ENCODE data around the gene PLD5.

PLD5 gene

DNA sequence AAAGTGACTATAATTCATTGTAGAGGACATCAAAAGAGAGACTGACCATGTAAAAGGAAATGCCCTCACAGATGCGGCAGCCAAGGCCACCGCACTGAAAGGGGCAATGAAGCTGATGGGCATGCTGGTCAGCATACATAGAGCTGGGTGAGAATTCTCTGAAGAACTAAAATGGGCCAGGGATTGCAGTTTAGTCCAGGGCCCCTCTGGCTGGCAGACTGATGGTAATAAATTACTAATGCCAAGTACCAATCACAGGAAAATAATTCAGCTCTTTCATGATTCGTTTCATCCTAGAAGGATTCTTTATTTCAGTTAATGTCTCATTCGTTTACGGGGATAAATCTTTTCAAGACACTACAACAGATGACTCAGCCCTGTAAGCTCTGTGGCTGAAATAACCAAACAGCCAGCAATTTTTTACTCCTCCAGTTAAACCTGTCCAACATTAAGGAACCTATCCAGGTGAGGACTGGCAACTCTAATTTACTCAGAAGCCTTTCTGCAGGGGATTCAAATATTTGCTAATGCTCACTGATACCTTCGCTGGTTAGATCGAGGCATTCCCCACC lies 468.7 kb downstream of the PLD5 start:
- Mint-ChIP-seq H3K27ac (peak overlapping the region; percentile 89), H3K27me3 (ENCODE audit: low read depth, poor library complexity) (peaks cover 2% of the 10 kb centered on the region), H3K4me1 (peaks cover 41% of the 10 kb centered on the region), H3K9me3 (peaks cover 13% of the 10 kb centered on the region), H3K36me3 (ENCODE audit: low read depth) (peaks cover 8% of the 10 kb centered on the region), H3K4me3 (no peak overlapping the region)
- TF ChIP-seq, protein P1, sequence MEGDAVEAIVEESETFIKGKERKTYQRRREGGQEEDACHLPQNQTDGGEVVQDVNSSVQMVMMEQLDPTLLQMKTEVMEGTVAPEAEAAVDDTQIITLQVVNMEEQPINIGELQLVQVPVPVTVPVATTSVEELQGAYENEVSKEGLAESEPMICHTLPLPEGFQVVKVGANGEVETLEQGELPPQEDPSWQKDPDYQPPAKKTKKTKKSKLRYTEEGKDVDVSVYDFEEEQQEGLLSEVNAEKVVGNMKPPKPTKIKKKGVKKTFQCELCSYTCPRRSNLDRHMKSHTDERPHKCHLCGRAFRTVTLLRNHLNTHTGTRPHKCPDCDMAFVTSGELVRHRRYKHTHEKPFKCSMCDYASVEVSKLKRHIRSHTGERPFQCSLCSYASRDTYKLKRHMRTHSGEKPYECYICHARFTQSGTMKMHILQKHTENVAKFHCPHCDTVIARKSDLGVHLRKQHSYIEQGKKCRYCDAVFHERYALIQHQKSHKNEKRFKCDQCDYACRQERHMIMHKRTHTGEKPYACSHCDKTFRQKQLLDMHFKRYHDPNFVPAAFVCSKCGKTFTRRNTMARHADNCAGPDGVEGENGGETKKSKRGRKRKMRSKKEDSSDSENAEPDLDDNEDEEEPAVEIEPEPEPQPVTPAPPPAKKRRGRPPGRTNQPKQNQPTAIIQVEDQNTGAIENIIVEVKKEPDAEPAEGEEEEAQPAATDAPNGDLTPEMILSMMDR (IDR thresholded peaks at IDR 0.05): no peak
- no peak for DNase-seq

- no peak for DNase-seq
- H3K27ac Mint-ChIP-seq: no peak overlapping the region
- no peaks in the 10 kb centered on the region for H3K4me1 Mint-ChIP-seq
- peaks cover 23% of the 10 kb centered on the region for H3K9me3 Mint-ChIP-seq
- H3K4me3 Mint-ChIP-seq: no peak overlapping the region
- peaks cover 4% of the 10 kb centered on the region for H3K27me3 Mint-ChIP-seq (ENCODE audit: low read depth, poor library complexity)
- no peaks in the 10 kb centered on the region for H3K36me3 Mint-ChIP-seq (ENCODE audit: low read depth)
- TF ChIP-seq, protein P1 (IDR thresholded peaks at IDR 0.05): no peak
Observed at GRCh38 chr1:242043165-242043564, 481.3 kb downstream of the PLD5 start.

GRCh38 chr1:242034392-242034791 lies 490.1 kb downstream of the PLD5 start:
- H3K4me3 Mint-ChIP-seq: no peak overlapping the region
- peaks cover 8% of the 10 kb centered on the region for H3K9me3 Mint-ChIP-seq
- H3K27ac Mint-ChIP-seq: no peak overlapping the region
- no peaks in the 10 kb centered on the region for H3K4me1 Mint-ChIP-seq
- H3K36me3 Mint-ChIP-seq (ENCODE audit: low read depth): peaks cover 4% of the 10 kb centered on the region
- TF ChIP-seq, protein P1 (IDR thresholded peaks at IDR 0.05): no peak
- DNase-seq: no peak
- peaks cover 4% of the 10 kb centered on the region for H3K27me3 Mint-ChIP-seq (ENCODE audit: low read depth, poor library complexity)

DNA sequence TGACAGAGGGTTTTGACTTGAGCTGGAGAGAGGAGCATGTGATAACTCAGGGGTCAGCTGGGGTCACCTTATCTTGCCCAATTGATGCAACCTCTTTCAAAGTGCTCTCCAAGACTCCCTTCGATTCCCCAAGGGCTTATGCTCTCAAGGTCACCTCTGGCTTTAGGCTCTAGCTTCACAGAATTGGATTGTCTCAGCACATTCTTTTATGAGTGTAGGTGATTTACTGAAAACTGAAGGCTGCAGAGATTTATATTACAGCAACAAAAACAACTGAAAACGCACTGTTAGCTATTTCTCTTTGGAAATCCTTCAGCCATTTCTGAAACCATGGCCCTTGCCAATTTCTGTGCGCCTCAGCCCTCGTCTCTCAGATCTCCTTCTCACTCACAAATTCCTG lies 491.1 kb downstream of the PLD5 start:
- H3K4me1 Mint-ChIP-seq: no peaks in the 10 kb centered on the region
- H3K27me3 Mint-ChIP-seq (ENCODE audit: low read depth, poor library complexity): peaks cover 4% of the 10 kb centered on the region
- DNase-seq: no peak
- no peak overlapping the region for H3K4me3 Mint-ChIP-seq
- peaks cover 8% of the 10 kb centered on the region for H3K9me3 Mint-ChIP-seq
- TF ChIP-seq, protein P1 (IDR thresholded peaks at IDR 0.05): no peak
- peaks cover 4% of the 10 kb centered on the region for H3K36me3 Mint-ChIP-seq (ENCODE audit: low read depth)
- no peak overlapping the region for H3K27ac Mint-ChIP-seq

Measured in nephron progenitor cell (in vitro differentiated cells).